Endothelial cell of umbilical vein (primary cell): ENCODE results near the gene IKZF5. TPM values are rescaled to one million over a fixed set of nuclear protein-coding genes. Genes with fewer than 3 reads are reported as not detected.
A peak's percentile ranks its signal among the peaks of the same experiment; 100 is the strongest.

Experiments
- BruUV-seq: library from RNA; stranded (reverse); fragments of 400-500 nt; replicated peaks from 2 replicates; lab custom pipeline; 2021; lab: Mats Ljungman, UMichigan
- CTCF ChIA-PET: fragments of 300-600, 350-600 bp; sonication (Branson Sonifier 250); formaldehyde crosslinking; loops from one replicate; lab custom pipeline; 2021; ENCODE audit warnings: antibody characterized with exemption, inconsistent platforms; lab: Charles Lee
- POLR2A ChIA-PET: fragments of 300-600, 350-600 bp; sonication (Branson Sonifier 250); formaldehyde crosslinking; loops from one replicate; lab custom pipeline; 2021; ENCODE audit warnings: antibody characterized with exemption, inconsistent platforms; lab: Charles Lee
- DNase-seq: peaks from one replicate; pipeline ENCODE4 v3.0.0-alpha.2; 2011; ENCODE audit warnings: low read depth, low spot score
- FAIRE-seq: peaks from 2 replicates; lab custom pipeline; 2011; peaks lifted over from hg19 to GRCh38; lab: Jason Lieb, UNC
- H2AFZ ChIP-seq: 2 replicates; pipeline ENCODE4 v1.6.0; 2012; ENCODE audit warnings: low read depth, low read length, control low read depth, inconsistent platforms
- H3K27ac ChIP-seq: 2 replicates; pipeline ENCODE4 v1.5.1; 2011; ENCODE audit warnings: low read depth, mild to moderate bottlenecking, control low read depth, low read length, moderate library complexity; ENCODE audit not compliant: insufficient read depth
- H3K27me3 ChIP-seq, 2 experiments: 2 replicates each; pipeline versions ENCODE4 v1.6.0 to v1.6.1; 2011; ENCODE audit warnings: low read length in 2 of 2, mixed read lengths in 1 of 2; ENCODE audit not compliant: control insufficient read depth in 2 of 2, insufficient read depth in 2 of 2
- H3K36me3 ChIP-seq, 2 experiments: 2 replicates in 1 of 2; 3 replicates in 1 of 2; pipeline ENCODE4 v1.5.1; 2011; ENCODE audit warnings: low read length in 2 of 2, mild to moderate bottlenecking in 1 of 2, moderate library complexity in 1 of 2; ENCODE audit not compliant: control insufficient read depth in 2 of 2, insufficient read depth in 2 of 2; ENCODE audit errors: extremely low read depth in 1 of 2
- H3K4me1 ChIP-seq: 3 replicates; pipeline ENCODE4 v1.5.1; 2011; ENCODE audit warnings: mild to moderate bottlenecking, low read length; ENCODE audit not compliant: control insufficient read depth, insufficient read depth; ENCODE audit errors: extremely low read depth
- H3K4me2 ChIP-seq: 2 replicates; pipeline ENCODE4 v1.6.1; 2011; ENCODE audit warnings: low read length, control low read depth, mixed read lengths; ENCODE audit not compliant: insufficient read depth
- H3K4me3 ChIP-seq, 3 experiments: fragments of 200-600 bp in 1 of 3; sonication (generic), shearing (Covaris generic) in 1 of 3; replicated peaks in 1 of 3; 2 replicates each; pipeline ENCODE4 v1.5.1; 2011 to 2016; ENCODE audit warnings: control low read depth in 3 of 3, low read length in 3 of 3, mild to moderate bottlenecking in 2 of 3, inconsistent platforms in 1 of 3, low read depth in 1 of 3, moderate library complexity in 1 of 3; ENCODE audit not compliant: insufficient read depth in 1 of 3
- H3K79me2 ChIP-seq: 2 replicates; pipeline ENCODE4 v1.6.0; 2012; ENCODE audit warnings: low read length, inconsistent platforms; ENCODE audit not compliant: control insufficient read depth, insufficient read depth
- H3K9ac ChIP-seq: replicated peaks from 2 replicates; pipeline ENCODE3; 2011; ENCODE audit warnings: low read length, control low read depth; ENCODE audit not compliant: insufficient read depth; ENCODE audit errors: extremely low read depth
- H3K9me1 ChIP-seq: replicated peaks from 3 replicates; pipeline ENCODE4 v1.6.0; 2011; ENCODE audit warnings: mild to moderate bottlenecking, low read length; ENCODE audit not compliant: control insufficient read depth, insufficient read depth; ENCODE audit errors: extremely low read depth
- H3K9me3 ChIP-seq: replicated peaks from 2 replicates; pipeline ENCODE4 v1.5.1; 2012; ENCODE audit warnings: low read length, inconsistent platforms; ENCODE audit not compliant: control insufficient read depth, insufficient read depth
- H4K20me1 ChIP-seq: replicated peaks from 2 replicates; pipeline ENCODE3; 2011; ENCODE audit warnings: mild to moderate bottlenecking, low read length; ENCODE audit not compliant: control insufficient read depth, insufficient read depth; ENCODE audit errors: extremely low read depth
- EZH2 ChIP-seq: IDR thresholded peaks from 2 replicates; pipeline ENCODE4 v1.6.1; 2012; ENCODE audit warnings: borderline replicate concordance, low read depth, mild to moderate bottlenecking, moderate library complexity, low read length, inconsistent platforms; ENCODE audit not compliant: severe bottlenecking
- FOS ChIP-seq: IDR thresholded peaks from 2 replicates; pipeline ENCODE4 v1.6.1; 2011; ENCODE audit warnings: mild to moderate bottlenecking, low read length, moderate library complexity, borderline replicate concordance; ENCODE audit not compliant: insufficient read depth
- MYC ChIP-seq: IDR thresholded peaks from one replicate; pipeline ENCODE4 v1.6.1; 2011; ENCODE audit warnings: mild to moderate bottlenecking, low read depth, low read length
- POLR2AphosphoS5 ChIP-seq: IDR thresholded peaks from 2 replicates; pipeline ENCODE4 v1.6.1; 2012; ENCODE audit warnings: low read depth, mild to moderate bottlenecking, control low read depth, low read length, moderate library complexity; ENCODE audit not compliant: insufficient read depth
- dilution Hi-C: fragments of 300-500 bp; cut with MboI; formaldehyde crosslinking; loops from one replicate; pipeline ENCODE4 v1.15.0; 2019; ENCODE audit warnings: low sequenced_read_pairs; ENCODE audit not compliant: extremely low pct_ligation_motif_present
- intact Hi-C: fragments of 100-400 bp; cut with micrococcal nuclease; formaldehyde crosslinking; loops from one replicate; pipeline ENCODE4 v1.10.0; 2022
- polyA plus RNA-seq, 4 experiments: library from polyadenylated mRNA; depleted of rRNA in 3 of 4; stranded (reverse) in 3 of 4; unstranded in 1 of 4; fragments of >200 nt; gene quantifications; 2 replicates each; pipeline versions ENCODE4 v1.2.1 to v1.2.3, GENCODE V29; 2011 to 2012; ENCODE audit warnings: missing spikeins in 1 of 4
- total RNA-seq: library from RNA; stranded (reverse); gene quantifications from 2 replicates; pipeline ENCODE4 v1.2.3, GENCODE V29; 2021
- TF ChIP-seq, protein P1 (sequence below): IDR thresholded peaks from 2 replicates; pipeline ENCODE4 v1.6.1; 2011; ENCODE audit not compliant: insufficient read depth, insufficient read length
- TF ChIP-seq, protein P2 (sequence below), 2 donors: IDR thresholded peaks; 1 replicate in 1 of 2; 2 replicates in 1 of 2; pipeline ENCODE4 v1.5.1; 2011; ENCODE audit warnings: low read length in 2 of 2, mild to moderate bottlenecking in 2 of 2, moderate library complexity in 2 of 2, control low read depth in 1 of 2, inconsistent platforms in 1 of 2, low read depth in 1 of 2; ENCODE audit not compliant: insufficient read depth in 1 of 2; ENCODE audit errors: extremely low read depth in 1 of 2

IKZF5 gene
- total and polyA plus RNA-seq, 2 donors (not counting 3 experiments of a cell fraction or from before 2014, with no cell fraction given): 7.1 to 10.3 TPM

DNA sequence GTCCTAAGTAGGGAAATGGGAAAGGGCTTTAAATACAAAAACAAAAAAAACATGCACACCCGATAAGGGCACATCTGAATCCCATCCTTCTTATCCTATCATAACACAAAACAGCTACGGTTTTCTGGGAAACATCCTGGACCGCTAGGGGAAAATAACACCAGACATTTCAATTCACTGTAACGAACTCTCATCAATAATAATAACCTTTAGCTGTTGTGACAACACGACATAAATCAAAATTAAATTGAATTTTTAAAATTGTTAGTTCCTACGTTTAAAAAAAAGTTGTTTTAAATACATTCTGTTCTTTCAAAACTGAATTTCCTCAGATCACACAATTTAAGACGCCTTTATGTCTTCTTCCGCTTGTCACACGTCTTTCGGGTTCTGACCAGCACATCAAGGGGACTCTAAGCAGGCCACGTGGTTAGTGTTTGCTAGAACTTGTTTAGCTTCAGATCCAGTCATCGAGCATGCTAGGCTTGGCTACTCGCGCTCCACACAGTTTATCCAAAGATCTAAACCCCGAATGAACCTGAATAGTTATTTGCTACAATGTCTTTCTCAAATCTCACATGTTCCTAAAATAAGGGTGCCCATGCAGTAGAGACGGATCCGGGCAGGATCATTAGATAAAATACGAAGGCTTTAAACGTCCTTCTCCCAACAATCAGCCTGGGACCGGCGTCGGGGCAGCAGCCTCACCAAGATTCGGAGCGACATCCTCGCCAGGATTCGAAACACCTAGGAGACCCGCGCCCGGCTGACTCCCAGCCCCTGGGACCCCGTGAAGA is 839 bp downstream of the IKZF5 start:
- TSS peak; percentile 29 for BruUV-seq
- H3K79me2 ChIP-seq: peaks cover 53% of the 10 kb centered on the region
- H3K4me2 ChIP-seq: peak overlapping the region; percentile 89
- TF ChIP-seq FOS (no peak), EZH2 (no peak), MYC (no peak), POLR2AphosphoS5 (no peak)
- TF ChIP-seq, protein P1, sequence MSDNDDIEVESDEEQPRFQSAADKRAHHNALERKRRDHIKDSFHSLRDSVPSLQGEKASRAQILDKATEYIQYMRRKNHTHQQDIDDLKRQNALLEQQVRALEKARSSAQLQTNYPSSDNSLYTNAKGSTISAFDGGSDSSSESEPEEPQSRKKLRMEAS: peak; percentile 90
- TF ChIP-seq, protein P2, sequence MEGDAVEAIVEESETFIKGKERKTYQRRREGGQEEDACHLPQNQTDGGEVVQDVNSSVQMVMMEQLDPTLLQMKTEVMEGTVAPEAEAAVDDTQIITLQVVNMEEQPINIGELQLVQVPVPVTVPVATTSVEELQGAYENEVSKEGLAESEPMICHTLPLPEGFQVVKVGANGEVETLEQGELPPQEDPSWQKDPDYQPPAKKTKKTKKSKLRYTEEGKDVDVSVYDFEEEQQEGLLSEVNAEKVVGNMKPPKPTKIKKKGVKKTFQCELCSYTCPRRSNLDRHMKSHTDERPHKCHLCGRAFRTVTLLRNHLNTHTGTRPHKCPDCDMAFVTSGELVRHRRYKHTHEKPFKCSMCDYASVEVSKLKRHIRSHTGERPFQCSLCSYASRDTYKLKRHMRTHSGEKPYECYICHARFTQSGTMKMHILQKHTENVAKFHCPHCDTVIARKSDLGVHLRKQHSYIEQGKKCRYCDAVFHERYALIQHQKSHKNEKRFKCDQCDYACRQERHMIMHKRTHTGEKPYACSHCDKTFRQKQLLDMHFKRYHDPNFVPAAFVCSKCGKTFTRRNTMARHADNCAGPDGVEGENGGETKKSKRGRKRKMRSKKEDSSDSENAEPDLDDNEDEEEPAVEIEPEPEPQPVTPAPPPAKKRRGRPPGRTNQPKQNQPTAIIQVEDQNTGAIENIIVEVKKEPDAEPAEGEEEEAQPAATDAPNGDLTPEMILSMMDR (IDR thresholded peaks at IDR 0.05; ENCODE audit: extremely low read depth in 1 of 2, insufficient read depth in 1 of 2, low read depth in 1 of 2, low read length in 2 of 2): no peak
- peaks cover 21% of the 10 kb centered on the region for H3K4me1 ChIP-seq
- intact Hi-C loops (loop anchor here (1.0 to 10.0 kb wide), 7 partner anchors 27 to 1597 kb away; partner anchors contain the start of genes BUB3, C10orf88, FAM24B and PSTK), dilution Hi-C loops (no loop called here)
- POLR2A ChIA-PET: interaction anchor here (0.9 to 1.6 kb wide), 2 partner anchors 27 to 146 kb away, joined by 4 read pairs; partner anchors contain the start of genes BUB3 and PSTK
- peak overlapping the region; percentile 96 for H3K9ac ChIP-seq
- FAIRE-seq (no peak), DNase-seq (peak; percentile 63)
- peak overlapping the region; percentile 90 for H2AFZ ChIP-seq
- peak overlapping the region; percentile 80 to 93 (median 82) for H3K4me3 ChIP-seq
- H3K36me3 ChIP-seq: peaks cover 0 to 2% of the 10 kb centered on the region in 2 experiments
- peaks cover 2% of the 10 kb centered on the region for H4K20me1 ChIP-seq
- no peaks in the 10 kb centered on the region for H3K9me1 ChIP-seq
- no peaks in the 10 kb centered on the region for H3K9me3 ChIP-seq
- H3K27ac ChIP-seq: peak overlapping the region; percentile 63
- no peaks in the 10 kb centered on the region for H3K27me3 ChIP-seq
- CTCF ChIA-PET: interaction anchor here (0.7 to 4.2 kb wide), 5 partner anchors 14 to 1381 kb away, joined by 3 to 30 read pairs (median 3); partner anchors contain the start of gene PSTK
